Measurements from ENCODE around the gene NXPE2.
"Not testable (repeated sequence)": the region's sequence is repeated elsewhere in the genome, so short reads cannot be mapped to it uniquely, and the experiment has no call there.

The NXPE2 gene

DNA sequence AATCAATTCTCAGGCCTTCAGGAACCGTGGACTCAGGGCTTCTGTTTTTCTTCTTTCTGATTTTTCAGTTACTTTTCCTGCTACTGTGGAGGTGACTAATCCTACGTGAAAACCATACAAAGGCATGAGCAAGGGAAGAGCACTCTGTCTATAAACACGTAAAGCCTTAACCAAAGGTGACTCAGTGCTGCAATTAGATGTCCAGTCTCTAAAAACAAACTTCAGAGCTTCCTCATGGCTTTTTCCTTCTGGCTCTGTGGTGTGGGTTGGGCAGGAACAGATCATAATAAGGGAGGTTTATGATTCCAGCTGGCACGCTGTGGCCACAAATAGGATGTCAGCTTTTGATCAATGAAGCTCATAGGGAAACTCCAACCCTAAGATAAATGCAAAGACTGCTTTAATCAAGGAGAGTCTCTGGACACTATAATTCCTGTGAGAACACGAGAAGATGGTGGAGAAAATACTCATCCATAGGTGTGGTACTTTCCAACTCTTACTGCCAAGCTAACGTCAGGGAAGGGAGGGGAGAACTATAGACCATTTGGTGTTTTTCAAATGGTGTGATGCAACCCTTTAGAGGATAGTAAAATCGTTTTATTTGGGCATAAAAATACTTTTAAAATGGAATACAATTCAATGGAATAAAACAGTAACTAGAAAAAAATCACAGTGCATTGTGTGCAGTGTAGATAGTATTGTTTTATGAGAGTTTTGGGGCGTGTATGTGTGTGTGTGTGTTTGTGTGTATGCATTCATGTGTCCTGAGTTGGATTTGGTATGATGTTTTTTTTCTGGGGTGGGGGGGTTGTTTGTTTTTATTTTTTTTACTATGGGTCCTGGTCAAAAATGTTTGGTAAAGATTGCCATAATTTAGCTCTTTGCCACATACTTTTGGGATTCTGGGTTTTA, at the start of gene NXPE2:
NXPE2 (plus strand) TSS at position 403 of the 912 bp plus-strand sequence; CDS start at position 452, 49 bp downstream.
- DNase-seq, result no peak

DNA sequence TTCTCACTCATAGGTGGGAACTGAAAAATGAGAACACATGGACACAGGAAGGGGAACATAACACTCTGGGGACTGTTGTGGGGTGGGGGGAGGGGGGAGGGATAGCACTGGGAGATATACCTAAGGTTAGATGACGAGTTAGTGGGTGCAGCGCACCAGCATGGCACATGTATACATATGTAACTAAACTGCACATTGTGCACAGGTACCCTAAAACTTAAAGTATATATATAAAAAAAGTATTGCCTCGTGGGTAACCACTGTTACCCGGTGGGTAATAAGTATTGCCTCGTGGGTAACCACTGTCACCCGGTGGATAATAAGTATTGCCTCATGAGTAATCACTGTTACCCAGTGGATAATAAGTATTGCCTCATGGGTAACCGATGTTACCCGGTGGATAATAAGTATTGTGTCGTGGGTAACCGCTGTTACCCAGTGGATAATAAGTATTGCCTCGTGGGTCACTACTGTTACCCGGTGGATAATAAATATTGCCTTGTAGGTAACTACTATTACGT, 46.8 kb upstream of the NXPE2 start:
- DNase-seq, result not testable (repeated sequence)

DNA sequence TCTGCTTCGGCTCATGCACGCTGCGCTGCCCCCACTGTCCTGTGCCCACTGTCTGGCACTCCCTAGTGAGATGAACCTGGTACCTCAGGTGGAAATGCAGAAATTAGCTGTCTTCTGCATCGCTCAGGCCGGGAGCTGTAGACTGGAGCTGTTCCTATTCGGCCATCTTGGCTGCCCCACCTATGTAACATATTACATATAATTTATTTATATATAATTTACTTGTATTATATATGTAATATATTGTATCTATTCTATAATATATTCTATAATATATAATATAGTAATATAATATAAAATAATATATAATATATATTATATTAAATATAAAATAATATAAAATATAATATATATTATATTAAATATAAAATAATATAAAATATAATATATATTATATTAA, 38.9 kb upstream of the NXPE2 start:
- DNase-seq, result not testable (repeated sequence)

DNA sequence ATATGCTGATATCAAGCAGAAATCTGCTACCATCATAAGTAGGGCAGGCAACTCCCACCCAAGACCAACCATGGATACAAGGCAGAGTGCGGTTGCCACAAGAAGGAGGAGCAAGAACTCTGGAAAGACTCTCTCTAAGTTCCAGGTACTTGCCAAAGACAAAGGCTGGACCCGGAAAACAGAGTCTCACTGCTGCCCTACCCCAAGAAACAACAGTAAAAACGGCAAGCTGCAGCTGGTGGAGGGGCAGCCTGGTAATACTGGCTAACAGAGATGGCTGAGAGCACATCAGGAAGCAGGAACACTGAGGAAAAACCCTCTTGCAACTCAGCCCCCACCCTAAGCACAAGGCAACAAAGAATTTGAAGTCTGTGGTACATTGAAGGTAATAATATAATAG, 27.7 kb upstream of the NXPE2 start:
- no peak for DNase-seq

DNA sequence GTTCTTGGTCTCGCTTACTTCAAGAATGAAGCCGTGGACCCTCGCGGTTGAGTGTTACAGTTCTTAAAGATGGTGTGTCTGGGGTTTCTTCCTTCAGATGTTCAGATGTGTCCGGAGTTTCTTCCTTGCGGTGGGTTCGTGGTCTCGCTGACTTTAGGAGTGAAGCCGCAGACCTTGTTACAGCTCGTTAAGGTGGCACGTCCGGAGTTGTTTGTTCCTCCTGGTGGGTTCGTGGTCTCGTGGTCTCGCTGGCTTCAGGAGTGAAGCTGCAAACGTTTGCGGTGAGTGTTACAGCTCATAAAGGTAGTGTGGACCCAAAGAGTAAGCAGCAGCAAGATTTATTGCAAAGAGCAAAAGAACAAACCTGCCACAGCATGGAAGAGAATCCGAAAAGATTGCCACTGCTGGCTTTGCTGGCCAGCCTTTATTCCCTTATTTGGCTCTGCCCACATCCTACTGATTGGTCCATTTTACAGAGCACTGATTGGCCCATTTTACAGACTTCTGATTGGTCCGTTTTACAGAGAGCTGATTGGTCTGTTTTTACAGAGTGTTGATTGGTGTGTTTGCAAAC, 27.1 kb upstream of the NXPE2 start:
- no peak for DNase-seq

DNA sequence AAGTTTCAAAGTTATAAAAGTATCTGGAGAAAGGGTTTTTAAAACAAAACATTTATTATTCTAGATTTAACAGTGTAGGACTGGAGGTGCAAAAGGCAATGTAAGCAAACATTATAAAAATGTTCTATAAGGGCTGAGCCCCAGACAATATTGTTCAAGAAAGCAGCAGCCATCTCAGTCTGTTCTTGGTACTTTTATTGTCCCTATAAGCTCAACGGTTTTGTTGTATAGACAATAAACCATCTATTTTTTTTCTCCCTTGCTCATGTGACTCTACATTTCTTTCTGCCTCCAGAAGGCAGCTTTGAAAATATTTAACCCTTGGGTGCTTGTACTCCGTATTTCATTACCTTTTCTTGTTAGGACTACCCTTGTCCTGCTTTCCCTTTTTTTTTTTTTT, 25.2 kb upstream of the NXPE2 start:
- no peak for DNase-seq

DNA sequence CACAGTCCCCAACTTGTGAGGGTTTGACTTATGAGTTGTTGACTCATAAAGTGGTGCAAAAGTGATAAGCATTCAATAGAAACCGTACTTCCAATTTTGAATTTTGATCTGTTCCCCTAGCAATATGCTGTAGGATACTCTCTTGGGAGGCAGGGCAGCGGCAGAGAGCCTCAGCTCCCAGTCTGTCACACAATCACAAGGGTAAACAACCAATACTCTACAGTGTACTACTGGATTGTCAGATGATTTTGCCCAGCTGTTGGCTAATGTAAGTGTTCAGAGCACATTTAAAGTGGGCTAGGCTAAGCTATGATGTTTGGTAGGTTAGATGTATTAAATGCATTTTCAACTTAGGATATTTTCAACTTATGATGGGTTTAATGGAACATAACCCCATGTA, 13.7 kb upstream of the NXPE2 start:
- DNase-seq, result no peak

DNA sequence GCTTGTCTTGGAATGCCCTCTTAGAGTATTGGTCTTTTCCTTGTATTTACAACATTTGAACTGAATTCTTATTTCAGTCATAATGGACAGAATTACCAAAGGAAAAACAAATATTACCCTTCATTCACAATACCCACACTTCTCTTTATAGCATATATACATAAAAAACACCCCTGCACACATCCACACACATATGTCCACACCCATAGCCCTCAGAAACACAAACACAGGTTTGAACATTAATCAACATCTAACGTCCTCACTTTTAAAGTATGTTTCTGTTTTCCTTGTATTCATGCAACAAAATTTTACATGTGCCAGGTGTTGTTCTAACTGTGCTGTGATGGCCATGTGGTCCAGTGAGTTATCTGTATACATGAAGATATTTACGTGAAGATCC, 11.6 kb upstream of the NXPE2 start:
- no peak for DNase-seq

DNA sequence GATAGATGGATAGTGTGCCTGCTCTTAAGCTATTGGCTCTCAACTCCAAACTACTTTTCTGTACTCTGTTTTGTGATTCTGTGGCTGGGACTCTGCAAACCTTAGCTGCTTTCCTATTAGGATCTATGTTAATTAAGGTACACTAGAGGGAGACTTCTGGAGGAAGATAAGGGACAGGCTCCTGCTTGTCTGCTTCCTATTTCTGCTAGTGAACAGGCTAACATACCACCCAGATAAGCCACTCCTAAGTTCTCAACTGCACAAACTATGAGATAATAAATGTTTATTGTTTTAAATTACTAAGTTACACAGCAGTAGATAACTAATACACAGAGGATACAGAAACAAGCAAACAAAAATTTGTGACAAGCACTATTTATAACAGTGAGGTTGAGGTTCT, 10.2 kb upstream of the NXPE2 start:
- DNase-seq, result no peak

DNA sequence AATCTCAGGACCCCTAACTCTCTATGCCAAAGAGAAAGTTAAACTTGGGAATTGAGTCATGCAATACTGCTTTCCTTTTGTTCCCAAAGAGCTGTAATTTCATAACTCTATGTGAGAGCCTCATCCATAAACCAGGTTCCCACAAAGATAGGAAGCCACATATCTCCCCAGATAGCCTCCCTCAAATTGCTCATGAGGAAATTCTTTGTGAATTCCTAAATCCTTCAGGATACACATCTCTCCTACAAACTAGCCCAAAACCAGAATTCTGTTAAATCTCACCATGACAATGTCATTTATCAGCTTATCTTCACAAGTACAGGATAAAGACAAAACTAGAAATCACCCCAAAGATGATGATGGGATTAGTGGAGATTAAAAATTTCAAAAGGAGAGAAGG, 4.7 kb upstream of the NXPE2 start:
- no peak for DNase-seq

DNA sequence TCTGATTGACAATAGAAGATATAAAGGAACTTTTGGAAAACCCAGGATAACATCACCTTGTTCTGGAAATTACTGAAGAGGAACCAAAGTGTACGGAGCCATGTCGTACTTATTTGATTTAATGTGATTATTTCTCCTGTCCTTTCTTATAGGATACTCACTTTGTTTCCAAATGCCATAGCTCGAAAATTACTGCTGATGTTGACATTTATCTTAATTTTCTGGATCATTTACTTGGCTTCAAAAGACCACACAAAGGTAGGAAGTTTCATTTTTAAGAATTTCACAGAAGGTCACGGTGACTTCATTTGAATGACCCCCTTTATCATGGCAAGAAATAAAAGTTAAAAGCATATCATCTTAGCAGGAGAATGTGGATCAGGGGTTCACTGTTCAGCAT, 1.2 kb downstream of the NXPE2 start:
- DNase-seq, result no peak

DNA sequence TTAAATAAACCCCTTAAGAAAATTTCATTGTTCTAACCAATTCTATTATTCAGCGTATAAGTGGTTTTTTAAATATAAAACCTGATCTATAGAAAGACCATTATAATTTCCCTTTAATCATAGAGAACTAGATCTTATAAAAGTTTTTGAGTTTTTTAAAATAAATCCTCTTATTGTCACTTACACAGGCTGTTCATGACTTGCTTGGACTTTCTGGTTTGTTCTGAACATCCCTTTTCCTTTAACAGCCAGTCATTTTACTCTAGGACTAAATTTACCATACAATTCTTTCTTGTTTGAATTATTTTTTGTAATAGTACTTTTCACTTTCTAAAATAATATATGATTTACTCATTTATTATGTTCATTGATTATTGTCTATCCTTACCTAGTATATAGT, 4.7 kb downstream of the NXPE2 start:
- DNase-seq, result no peak

DNA sequence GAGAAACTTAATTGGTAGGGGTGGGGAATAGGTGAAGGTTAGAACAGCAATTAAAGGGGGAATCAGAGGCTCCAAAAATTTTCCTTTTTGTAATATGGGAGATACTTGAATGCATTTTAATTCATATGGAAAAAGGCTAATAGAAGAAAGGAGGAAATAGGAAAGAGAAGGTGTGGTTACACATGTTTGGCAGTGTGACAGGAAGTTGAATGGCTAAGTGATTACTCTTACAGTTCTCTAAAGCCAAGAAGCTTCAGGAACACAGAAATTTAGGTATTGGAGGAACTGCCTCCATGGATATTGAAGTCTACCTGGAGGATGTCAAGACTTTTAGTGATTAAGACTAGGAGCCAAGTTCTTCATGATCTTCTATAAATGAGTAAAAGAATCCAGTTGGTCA, 6.3 kb downstream of the NXPE2 start:
- DNase-seq, result no peak

DNA sequence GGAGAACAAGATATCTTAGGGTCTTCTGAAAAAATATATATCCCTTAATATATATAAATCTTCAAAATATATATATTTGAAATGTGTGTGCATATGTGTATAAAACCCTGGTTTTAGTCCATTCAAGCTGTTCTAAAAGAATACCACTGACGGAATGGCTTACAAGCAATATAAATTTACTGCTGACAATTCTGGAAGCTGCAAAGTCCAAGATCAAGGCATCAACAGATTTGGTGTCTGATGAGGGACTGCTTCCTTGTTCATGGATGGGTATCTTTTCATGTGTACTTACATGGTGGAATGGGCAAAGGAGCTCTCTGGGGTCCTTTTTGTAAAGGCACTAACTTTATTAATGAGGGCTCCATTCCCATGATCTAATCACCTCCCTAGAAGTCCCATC, 6.8 kb downstream of the NXPE2 start:
- DNase-seq, result no peak

DNA sequence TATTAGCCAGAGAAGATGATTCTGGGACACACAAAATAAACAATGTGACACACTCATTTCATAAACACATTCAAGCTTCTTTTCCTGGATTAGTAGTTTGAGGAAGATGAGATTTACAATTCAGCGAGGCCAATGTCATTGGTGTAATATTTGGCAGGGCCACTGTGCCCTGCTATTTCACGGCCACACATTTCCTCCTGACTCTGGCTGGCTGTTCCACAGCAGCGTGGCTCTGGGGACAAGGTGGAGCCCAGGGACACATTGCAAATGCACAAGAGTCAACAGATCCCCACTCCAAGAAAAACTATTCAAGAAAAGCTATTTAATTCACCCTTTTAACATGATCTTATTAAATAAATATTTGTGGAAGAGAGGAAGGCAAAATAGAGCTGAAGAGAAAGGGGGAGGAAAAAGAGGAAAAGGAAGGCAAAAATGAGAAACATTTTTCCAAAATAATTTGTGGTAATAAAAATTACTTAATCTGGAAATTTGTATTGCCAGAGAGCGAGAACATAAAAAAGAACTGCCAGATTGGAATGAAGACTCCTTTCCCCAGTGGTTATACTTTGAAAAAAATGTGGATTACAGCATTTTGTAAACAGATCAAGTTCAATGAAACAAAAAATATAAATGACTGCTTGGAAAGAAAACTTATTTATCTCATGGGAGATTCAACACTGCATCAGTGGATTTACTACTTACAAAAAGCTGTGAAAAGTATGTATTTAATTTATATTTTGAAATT, 27.1 kb downstream of the NXPE2 start:
- no peak for DNase-seq

DNA sequence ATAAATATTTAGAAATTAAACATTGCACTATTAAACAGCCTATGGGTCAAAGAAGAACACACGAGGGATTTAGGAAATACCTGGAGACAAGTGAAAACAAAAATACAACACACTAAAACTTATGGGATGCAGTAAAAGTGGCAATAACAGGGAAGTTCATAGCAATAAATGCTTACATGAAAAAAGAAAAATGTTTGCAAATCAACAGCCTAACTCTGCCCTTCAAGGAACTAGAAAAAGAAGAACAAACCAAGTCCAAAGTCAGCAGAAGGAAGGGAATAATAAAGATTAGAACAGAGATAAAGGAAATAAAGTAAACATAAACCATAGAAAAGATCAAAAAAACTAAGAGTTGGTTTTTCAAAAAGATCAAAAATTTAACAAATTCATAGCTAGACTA, 31.6 kb downstream of the NXPE2 start:
- no peak for DNase-seq

DNA sequence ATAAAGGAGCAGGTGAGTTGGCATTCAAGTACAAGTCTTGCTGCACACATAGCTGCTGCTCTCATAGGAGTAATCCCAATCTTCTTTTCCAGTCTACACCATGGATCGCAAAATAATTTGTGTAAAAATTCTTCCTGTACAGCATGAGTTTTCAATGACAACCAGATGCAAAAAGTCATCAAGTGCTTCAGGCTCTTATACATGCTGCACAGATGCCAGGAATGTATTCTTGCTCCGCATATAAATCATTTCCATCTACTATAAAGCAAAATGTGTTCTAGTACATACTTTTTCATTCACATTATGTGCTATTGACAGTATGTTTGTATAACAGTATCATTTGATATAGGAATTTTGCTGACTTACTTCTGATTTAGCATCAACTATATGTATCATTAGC, 35.4 kb downstream of the NXPE2 start:
- no peak for DNase-seq

DNA sequence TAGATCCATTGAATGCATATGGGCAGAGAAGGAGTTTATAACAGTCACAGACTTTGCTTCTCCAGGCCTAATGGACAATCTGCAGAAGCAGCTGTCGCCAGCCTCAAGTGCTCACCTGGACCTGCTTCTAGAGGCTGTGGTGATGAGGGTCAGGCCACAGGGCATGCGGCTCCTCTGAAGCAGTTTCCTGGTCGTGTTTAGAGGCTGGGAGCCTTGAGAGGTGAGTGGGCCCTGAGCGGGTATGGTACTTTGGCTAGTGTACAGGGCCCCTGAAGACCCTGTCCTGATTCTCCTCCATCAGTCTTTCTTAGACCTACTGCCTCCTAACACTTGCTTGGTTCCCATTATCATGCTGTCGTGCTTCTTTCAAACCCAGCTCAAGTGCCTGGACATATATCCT, 41.2 kb downstream of the NXPE2 start:
- no peak for DNase-seq

DNA sequence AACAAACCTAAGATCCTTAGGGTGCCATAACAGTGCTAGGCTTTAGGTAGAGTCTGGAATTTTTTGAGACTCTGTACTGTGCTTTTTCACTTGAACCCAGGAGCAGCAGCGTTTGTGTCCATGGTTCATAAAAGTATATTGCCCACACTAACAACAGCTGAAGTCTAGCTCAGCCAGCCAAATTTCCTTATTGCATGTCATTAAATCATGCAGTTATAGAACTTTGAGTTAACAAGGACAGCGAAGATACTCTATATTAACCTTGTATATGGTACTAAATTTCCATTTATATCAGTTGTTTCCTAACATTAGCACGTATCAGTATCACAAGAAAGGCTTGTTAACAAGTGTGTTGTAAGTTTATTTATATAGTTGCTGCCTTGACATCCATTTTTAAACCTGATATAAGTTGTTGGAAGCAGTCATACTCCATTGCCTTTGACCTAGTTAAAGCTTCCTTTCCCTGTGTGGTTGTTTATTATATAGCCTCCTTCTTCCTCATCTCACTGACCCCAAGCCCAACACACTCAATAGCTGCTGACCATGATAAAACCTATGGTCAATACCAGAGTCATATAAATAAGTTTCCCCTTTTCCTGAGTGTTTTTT, 46.7 kb downstream of the NXPE2 start:
- no peak for DNase-seq

DNA sequence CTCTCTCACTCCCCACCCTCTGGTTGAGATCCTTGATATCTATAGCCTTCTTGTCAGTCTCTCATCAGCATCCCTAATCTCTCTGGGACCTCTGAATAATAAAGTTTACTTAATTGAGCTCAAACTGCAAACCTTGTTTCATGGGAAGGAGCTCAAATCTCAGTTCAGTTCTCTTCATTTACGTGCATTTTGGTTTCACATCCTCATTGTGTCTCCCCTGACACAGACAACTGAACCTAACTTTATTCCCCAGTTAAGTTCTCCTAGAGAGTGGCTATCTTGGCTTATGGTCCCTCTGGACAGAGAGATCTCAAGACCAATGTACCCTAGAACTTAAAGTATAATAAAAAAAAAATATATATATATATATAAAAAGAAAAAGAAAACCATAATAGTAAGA, 47.3 kb downstream of the NXPE2 start:
- DNase-seq, result no peak

DNA sequence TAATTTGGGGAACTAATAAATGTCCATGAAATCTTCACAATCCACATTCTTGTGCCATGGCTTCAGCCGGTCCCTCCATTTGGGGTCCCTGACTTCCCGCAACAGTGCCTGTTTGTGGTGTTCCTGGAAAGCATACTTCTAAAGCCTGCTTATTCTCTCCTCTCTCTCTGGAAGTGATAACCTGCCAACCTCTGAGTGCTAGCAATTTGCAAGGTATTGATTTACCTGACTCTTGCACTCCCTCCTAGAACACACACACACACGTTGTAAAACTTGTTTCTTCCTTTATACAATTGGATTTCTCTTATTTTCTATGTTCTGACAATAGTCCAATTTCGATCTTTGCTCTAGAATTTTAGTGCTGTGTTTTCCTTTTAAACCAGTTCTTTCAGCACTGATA, 58.5 kb downstream of the NXPE2 start:
- no peak for DNase-seq

DNA sequence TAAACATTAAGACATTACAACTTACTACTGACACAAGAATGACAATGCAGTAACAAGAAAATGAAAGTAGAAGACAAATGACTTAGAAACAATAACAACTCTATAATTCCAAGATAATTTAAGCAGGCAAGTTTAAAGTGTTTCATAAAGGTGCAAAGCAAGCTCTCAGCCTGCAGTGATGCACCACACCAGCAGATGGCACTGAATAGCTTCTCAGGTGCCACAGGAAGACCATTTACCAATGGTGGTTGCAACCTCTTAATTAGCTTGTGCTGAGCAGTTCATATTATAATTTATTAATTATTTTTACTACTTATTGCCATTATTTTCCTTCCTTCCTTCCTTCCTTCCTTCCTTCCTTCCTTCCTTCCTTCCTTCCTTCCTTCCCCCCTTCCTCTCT, 60.6 kb downstream of the NXPE2 start:
- DNase-seq, result peak; percentile 62

DNA sequence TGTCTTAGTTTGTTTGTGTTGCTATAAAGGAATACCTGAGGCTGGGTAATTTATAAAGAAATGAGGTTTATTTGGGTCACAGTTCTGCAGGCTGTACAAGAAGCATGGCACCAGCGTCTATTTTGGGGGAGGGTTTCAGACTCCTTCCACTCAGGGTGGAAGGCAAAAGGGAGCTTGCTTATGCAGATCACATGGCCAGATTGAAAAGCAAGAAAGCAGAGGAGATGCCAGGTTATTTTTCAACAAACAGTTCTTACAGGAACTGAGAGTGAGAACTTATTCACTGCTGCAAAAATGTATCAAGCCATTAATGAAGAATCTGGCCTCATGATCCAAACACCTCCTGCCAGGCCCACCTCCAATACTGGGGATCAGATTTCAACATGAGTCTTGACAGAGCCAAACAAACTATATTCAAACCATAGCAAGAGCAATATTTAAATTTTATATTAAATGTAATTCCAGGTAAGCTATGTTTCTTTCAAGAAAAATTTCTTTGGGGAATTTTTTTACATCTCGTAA, 66.9 kb downstream of the NXPE2 start:
- DNase-seq, result no peak

Measured in NCI-H2029 (cell line).